Measurements from ENCODE around the gene TMEM135. TPM values are rescaled to one million over a fixed set of nuclear protein-coding genes. Genes with fewer than 3 reads are reported as not detected.

The TMEM135 gene
- total RNA-seq (2021; ENCODE audit: unreplicated experiment) (65.5 TPM), Bru-seq, nascent RNA (percentile 95 among the genes with signal in this experiment), BruChase-seq, experiment 1, labeled RNA remaining after a 2-hour chase (percentile 88 among the genes with signal in this experiment), BruChase-seq, experiment 2, labeled RNA remaining after a 6-hour chase (percentile 80 among the genes with signal in this experiment)
- 25.1 TPM for polyA plus RNA-seq (2012; ENCODE audit: insufficient read length)
- long read RNA-seq, transcript TMEM135-201 (15 exons, 2,433 nt) = major isoform, 51 of 111 reads
- long read RNA-seq, transcript TMEM135-202 (14 exons, 3,938 nt) = minor isoform, 17 of 111 reads
- long read RNA-seq, partial matches to known transcripts = 1 of 111 reads
- long read RNA-seq, other reads (novel, unspliced or antisense) = 40 of 111 reads

DNA sequence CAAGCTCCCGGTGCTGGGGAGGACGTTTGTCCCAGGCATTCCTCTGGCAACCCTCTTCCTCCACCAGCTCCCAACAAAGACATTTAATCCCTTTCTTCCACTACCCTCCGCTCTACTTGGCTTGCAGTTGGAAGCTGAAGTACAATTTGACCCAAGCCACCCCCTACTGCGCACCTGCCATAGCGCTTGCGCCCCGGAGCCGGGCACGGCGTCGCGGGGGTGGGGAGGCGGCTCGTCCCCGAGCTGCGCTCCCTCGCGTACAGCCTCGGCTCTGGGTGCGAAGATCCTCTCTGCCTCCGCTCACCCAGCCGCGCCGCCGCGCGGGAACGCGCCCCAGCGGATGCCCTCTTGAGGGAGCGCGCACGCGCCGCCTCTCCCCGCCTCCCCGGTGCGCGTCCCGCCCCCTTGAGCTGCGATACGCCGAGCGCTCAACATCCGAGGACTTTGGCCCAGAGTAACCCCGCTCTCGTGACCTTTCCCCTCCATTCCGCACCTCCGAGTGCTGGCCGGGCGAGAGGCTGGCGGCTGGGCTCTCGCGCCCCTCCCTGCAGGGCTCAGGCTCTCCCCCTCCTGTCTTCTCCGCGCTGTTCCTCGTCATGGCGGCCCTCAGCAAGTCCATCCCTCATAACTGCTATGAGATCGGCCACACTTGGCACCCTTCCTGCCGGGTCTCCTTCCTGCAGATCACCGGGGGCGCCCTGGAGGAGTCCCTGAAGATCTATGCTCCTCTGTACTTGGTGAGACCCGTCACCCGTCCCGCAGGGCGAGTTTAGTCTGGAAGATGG lies at the start of gene TMEM135:
TMEM135 (plus strand) TSS at position 485 of the 785 bp plus-strand sequence; CDS start at position 597, 112 bp downstream.
- in situ Hi-C loops (cut with HindIII; ENCODE audit: low pct_unique_long_range_greater_than_20kb, low sequenced_read_pairs) = no loop called here
- peak; percentile 88 for DNase-seq (ENCODE audit: low read depth, low spot score)
- POLR2A ChIA-PET = interaction anchor here (0.5 to 0.6 kb wide), 4 partner anchors 36 to 741 kb away, joined by 3 to 12 read pairs (median 6); no protein-coding TSS in a partner anchor

DNA sequence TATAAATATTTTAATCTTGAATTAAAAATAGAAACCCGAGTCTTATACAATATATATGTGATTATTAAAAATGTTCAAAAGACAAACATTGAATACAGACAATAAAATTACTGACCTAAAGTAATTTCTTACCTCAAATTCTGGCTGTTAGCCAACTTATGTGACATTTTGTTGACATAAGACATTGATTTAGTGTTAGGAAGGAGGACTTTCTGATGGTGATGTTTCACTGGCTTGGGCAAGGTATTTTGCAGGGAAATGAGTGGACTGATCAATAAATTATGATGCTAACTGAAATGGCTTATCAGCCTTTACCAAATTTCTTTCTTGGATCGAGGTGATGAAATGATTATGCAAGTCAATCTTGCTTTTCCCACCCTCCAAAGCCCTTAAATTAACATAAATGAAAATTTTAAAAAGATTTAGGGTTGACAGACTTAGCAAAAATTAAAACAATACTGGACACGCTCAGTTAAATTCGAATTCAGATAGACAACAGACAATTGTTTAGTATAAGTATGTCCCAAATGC lies 49.3 kb upstream of the TMEM135 start:
- peaks cover 6% of the 10 kb centered on the region; the same call in 1 of the 2 replicates for H3K4me1 ChIP-seq (ENCODE audit: control insufficient read depth, insufficient read depth, low read length)
- H3K36me3 ChIP-seq (ENCODE audit: control insufficient read depth, insufficient read depth, low read length) = no peaks in the 10 kb centered on the region
- ATAC-seq (no peak), DNase-seq (ENCODE audit: low read depth, low spot score) (no peak)
- H3K9me3 ChIP-seq (ENCODE audit: control insufficient read depth, insufficient read depth, low read depth, low read length) = no peaks in the 10 kb centered on the region
- no TSS peak for BruUV-seq (replicated peaks)
- TF ChIP-seq, protein P1, sequence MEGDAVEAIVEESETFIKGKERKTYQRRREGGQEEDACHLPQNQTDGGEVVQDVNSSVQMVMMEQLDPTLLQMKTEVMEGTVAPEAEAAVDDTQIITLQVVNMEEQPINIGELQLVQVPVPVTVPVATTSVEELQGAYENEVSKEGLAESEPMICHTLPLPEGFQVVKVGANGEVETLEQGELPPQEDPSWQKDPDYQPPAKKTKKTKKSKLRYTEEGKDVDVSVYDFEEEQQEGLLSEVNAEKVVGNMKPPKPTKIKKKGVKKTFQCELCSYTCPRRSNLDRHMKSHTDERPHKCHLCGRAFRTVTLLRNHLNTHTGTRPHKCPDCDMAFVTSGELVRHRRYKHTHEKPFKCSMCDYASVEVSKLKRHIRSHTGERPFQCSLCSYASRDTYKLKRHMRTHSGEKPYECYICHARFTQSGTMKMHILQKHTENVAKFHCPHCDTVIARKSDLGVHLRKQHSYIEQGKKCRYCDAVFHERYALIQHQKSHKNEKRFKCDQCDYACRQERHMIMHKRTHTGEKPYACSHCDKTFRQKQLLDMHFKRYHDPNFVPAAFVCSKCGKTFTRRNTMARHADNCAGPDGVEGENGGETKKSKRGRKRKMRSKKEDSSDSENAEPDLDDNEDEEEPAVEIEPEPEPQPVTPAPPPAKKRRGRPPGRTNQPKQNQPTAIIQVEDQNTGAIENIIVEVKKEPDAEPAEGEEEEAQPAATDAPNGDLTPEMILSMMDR (IDR thresholded peaks at IDR 0.05) = no peak
- TF ChIP-seq POLR2AphosphoS5 (IDR thresholded peaks at IDR 0.05; ENCODE audit: low read depth, low read length) = no peak
- TF ChIP-seq, protein P2, sequence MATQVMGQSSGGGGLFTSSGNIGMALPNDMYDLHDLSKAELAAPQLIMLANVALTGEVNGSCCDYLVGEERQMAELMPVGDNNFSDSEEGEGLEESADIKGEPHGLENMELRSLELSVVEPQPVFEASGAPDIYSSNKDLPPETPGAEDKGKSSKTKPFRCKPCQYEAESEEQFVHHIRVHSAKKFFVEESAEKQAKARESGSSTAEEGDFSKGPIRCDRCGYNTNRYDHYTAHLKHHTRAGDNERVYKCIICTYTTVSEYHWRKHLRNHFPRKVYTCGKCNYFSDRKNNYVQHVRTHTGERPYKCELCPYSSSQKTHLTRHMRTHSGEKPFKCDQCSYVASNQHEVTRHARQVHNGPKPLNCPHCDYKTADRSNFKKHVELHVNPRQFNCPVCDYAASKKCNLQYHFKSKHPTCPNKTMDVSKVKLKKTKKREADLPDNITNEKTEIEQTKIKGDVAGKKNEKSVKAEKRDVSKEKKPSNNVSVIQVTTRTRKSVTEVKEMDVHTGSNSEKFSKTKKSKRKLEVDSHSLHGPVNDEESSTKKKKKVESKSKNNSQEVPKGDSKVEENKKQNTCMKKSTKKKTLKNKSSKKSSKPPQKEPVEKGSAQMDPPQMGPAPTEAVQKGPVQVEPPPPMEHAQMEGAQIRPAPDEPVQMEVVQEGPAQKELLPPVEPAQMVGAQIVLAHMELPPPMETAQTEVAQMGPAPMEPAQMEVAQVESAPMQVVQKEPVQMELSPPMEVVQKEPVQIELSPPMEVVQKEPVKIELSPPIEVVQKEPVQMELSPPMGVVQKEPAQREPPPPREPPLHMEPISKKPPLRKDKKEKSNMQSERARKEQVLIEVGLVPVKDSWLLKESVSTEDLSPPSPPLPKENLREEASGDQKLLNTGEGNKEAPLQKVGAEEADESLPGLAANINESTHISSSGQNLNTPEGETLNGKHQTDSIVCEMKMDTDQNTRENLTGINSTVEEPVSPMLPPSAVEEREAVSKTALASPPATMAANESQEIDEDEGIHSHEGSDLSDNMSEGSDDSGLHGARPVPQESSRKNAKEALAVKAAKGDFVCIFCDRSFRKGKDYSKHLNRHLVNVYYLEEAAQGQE (IDR thresholded peaks at IDR 0.05; ENCODE audit: insufficient read depth in 1 of 2, low read depth in 2 of 2, low read length in 1 of 2) = no peak
- TF ChIP-seq TCF7L2 (IDR thresholded peaks at IDR 0.05; ENCODE audit: low read depth, low read length) = no peak
- TF ChIP-seq SIN3A (IDR thresholded peaks at IDR 0.05; ENCODE audit: borderline replicate concordance, insufficient read depth, low read depth, low read length) = no peak
- POLR2A ChIA-PET = no interaction called here
- no peaks in the 10 kb centered on the region for H3K27me3 ChIP-seq (ENCODE audit: control insufficient read depth, insufficient read depth, low read length)
- no peak overlapping the region for H3K4me3 ChIP-seq (ENCODE audit: low read depth in 2 of 2, low read length in 2 of 2)
- CTCF ChIA-PET = interaction anchor here (0.5 kb wide), 1 partner anchor 16 kb away, joined by 4 read pairs; no protein-coding TSS in a partner anchor
- H3K27ac ChIP-seq (ENCODE audit: low read length) = no peak overlapping the region; the same call in 1 of the 2 replicates
- intact Hi-C loops (cut with micrococcal nuclease; ENCODE audit: unreplicated experiment) = loop anchor here (10.0 kb wide), 1 partner anchor 64 kb away; no protein-coding TSS in a partner anchor
- in situ Hi-C loops (cut with HindIII; ENCODE audit: low pct_unique_long_range_greater_than_20kb, low sequenced_read_pairs) = no loop called here

More for the DNA sequence above, at the start of gene TMEM135:
- peak within 1 kb of the TSS; percentile 94 for H3K27ac ChIP-seq (ENCODE audit: low read length)
- TF ChIP-seq, protein P2 (IDR thresholded peaks at IDR 0.05; ENCODE audit: insufficient read depth in 1 of 2, low read depth in 2 of 2, low read length in 1 of 2) = 0 out of 4 replicates have a peak, but pooled peaks of 1 of the 2 experiments have one; percentile 46
- TF ChIP-seq POLR2AphosphoS5 (IDR thresholded peaks at IDR 0.05; ENCODE audit: low read depth, low read length) (peak; percentile 83), TCF7L2 (IDR thresholded peaks at IDR 0.05; ENCODE audit: low read depth, low read length) (no peak), SIN3A (IDR thresholded peaks at IDR 0.05; ENCODE audit: borderline replicate concordance, insufficient read depth, low read depth, low read length) (0 out of 2 replicates have a peak, but pooled peaks have one; percentile 28)
- TF ChIP-seq, protein P1 (IDR thresholded peaks at IDR 0.05) = no peak
- intact Hi-C loops (cut with micrococcal nuclease; ENCODE audit: unreplicated experiment) = no loop called here
- no peaks in the 10 kb centered on the region for H3K9me3 ChIP-seq (ENCODE audit: control insufficient read depth, insufficient read depth, low read depth, low read length)
- no peaks in the 10 kb centered on the region for H3K27me3 ChIP-seq (ENCODE audit: control insufficient read depth, insufficient read depth, low read length)
- peak within 1 kb of the TSS; percentile 87 to 89 for H3K4me3 ChIP-seq (ENCODE audit: low read depth in 2 of 2, low read length in 2 of 2)
- H3K4me1 ChIP-seq (ENCODE audit: control insufficient read depth, insufficient read depth, low read length) = peaks cover 32% of the 10 kb centered on the region
- no TSS peak for BruUV-seq (replicated peaks)
- CTCF ChIA-PET = no interaction called here
- peak; percentile 98 for ATAC-seq
- H3K36me3 ChIP-seq (ENCODE audit: control insufficient read depth, insufficient read depth, low read length) = no peaks in the 10 kb centered on the region; the same call in 1 of the 2 replicates
